GM19467 (cell line): Measurements from ENCODE around the gene STARD10.
"Not testable (repeated sequence)": the region's sequence is repeated elsewhere in the genome, so short reads cannot be mapped to it uniquely, and the experiment has no call there.

Source experiments
- ATAC-seq: cut with Tn5 transposase; IDR thresholded peaks from one replicate; pipeline ENCODE4 v1.9.1; 2021; ENCODE audit warnings: mild to moderate bottlenecking, moderate library complexity; ENCODE audit not compliant: unreplicated experiment

The STARD10 gene

GRCh38 chr11:72793425-72794367, at the start of gene STARD10:
Gene STARD10, minus strand, starts transcription at chr11:72794047. Its CDS starts 12,866 bp downstream, at chr11:72781181.
- peak; percentile 84 for ATAC-seq

- no peak for ATAC-seq
Observed at GRCh38 chr11:72842653-72843330, 48.9 kb upstream of the STARD10 start.

- ATAC-seq: no peak
Observed at GRCh38 chr11:72842126-72842525, 48.3 kb upstream of the STARD10 start.

GRCh38 chr11:72841397-72841796, 47.5 kb upstream of the STARD10 start:
- no peak for ATAC-seq

GRCh38 chr11:72840780-72841179, 46.9 kb upstream of the STARD10 start:
- no peak for ATAC-seq

GRCh38 chr11:72838691-72839305, 45.0 kb upstream of the STARD10 start:
- no peak for ATAC-seq

- no peak for ATAC-seq
Observed at GRCh38 chr11:72836111-72836510, 42.3 kb upstream of the STARD10 start.

- no peak for ATAC-seq
Observed at GRCh38 chr11:72834905-72835304, 41.1 kb upstream of the STARD10 start.

- ATAC-seq: no peak
Observed at GRCh38 chr11:72833811-72834493, 40.1 kb upstream of the STARD10 start.

- no peak for ATAC-seq
Observed at GRCh38 chr11:72833083-72833733, 39.4 kb upstream of the STARD10 start.

- ATAC-seq: no peak
Observed at GRCh38 chr11:72832301-72833082, 38.6 kb upstream of the STARD10 start.

GRCh38 chr11:72831521-72832300, 37.9 kb upstream of the STARD10 start:
- ATAC-seq: no peak

- no peak for ATAC-seq
Observed at GRCh38 chr11:72829884-72830533, 36.2 kb upstream of the STARD10 start.

GRCh38 chr11:72829178-72829577, 35.3 kb upstream of the STARD10 start:
- no peak for ATAC-seq

- ATAC-seq: no peak
Observed at GRCh38 chr11:72828692-72829101, 34.9 kb upstream of the STARD10 start.

- ATAC-seq: no peak
Observed at GRCh38 chr11:72828081-72828567, 34.3 kb upstream of the STARD10 start.

- not testable (repeated sequence) for ATAC-seq
Observed at GRCh38 chr11:72827656-72828055, 33.8 kb upstream of the STARD10 start.

- ATAC-seq: no peak
Observed at GRCh38 chr11:72826942-72827480, 33.2 kb upstream of the STARD10 start.
